CD4-positive, alpha-beta T cell (primary cell): ENCODE data around the gene KLK2. TPM values are rescaled to one million over a fixed set of nuclear protein-coding genes. Genes with fewer than 3 reads are reported as not detected.
"Not testable (repeated sequence)": the region's sequence is repeated elsewhere in the genome, so short reads cannot be mapped to it uniquely, and the experiment has no call there.

Experiments used
- ATAC-seq: fragments of 200-7000 bp; cut with Tn5 transposase; one replicate; pipeline ENCODE4 v1.10.0; 2022; ENCODE audit warnings: mild to moderate bottlenecking; ENCODE audit not compliant: poor library complexity
- CTCF ChIA-PET: fragments of 350-600 bp; sonication (Branson Sonifier 250); formaldehyde crosslinking; loops from one replicate; lab custom pipeline; 2021; ENCODE audit warnings: antibody characterized with exemption, inconsistent platforms; lab: Charles Lee
- POLR2A ChIA-PET: fragments of 350-600 bp; sonication (Branson Sonifier 250); formaldehyde crosslinking; loops from one replicate; lab custom pipeline; 2021; ENCODE audit warnings: antibody characterized with exemption, inconsistent platforms; lab: Charles Lee
- DNase-seq, 14 experiments: peaks; one replicate each; pipeline ENCODE4 v3.0.0-alpha.2; 2013 to 2020; ENCODE audit warnings: mixed read lengths in 2 of 14
- H3K27ac ChIP-seq, 2 donors: one replicate each; pipeline versions ENCODE4 v1.5.1 to v1.7.0; 2013; ENCODE audit warnings: low read length in 2 of 2, low read depth in 1 of 2, mild to moderate bottlenecking in 1 of 2
- H3K27me3 ChIP-seq, 2 experiments: 1 replicate in 1 of 2; 2 replicates in 1 of 2; pipeline versions ENCODE4 v1.6.1 to v1.7.0; 2013; ENCODE audit warnings: low read length in 2 of 2, control low read depth in 1 of 2, mild to moderate bottlenecking in 1 of 2, moderate library complexity in 1 of 2; ENCODE audit not compliant: insufficient read depth in 2 of 2, control insufficient read depth in 1 of 2
- H3K36me3 ChIP-seq: one replicate; pipeline ENCODE4 v1.6.1; 2013; ENCODE audit warnings: low read length, control low read depth; ENCODE audit not compliant: insufficient read depth
- H3K4me1 ChIP-seq: one replicate; pipeline ENCODE4 v1.6.1; 2013; ENCODE audit warnings: low read length, control low read depth; ENCODE audit not compliant: insufficient read depth
- H3K4me3 ChIP-seq: one replicate; pipeline ENCODE4 v1.5.1; 2013; ENCODE audit warnings: mild to moderate bottlenecking, low read length, moderate library complexity
- H3K9me3 ChIP-seq, 2 experiments: 1 replicate in 1 of 2; 2 replicates in 1 of 2; pipeline versions ENCODE4 v1.6.1 to v1.7.0; 2013; ENCODE audit warnings: low read length in 2 of 2, mild to moderate bottlenecking in 2 of 2, control low read depth in 1 of 2, moderate library complexity in 1 of 2; ENCODE audit not compliant: control insufficient read depth in 1 of 2, insufficient read depth in 1 of 2
- H3K27ac Mint-ChIP-seq: one replicate; pipeline ENCODE4 v1.8.0; 2020; ENCODE audit warnings: mixed read lengths
- H3K27me3 Mint-ChIP-seq: one replicate; pipeline ENCODE4 v1.8.0; 2021; ENCODE audit warnings: mixed read lengths
- H3K36me3 Mint-ChIP-seq: one replicate; pipeline ENCODE4 v1.8.0; 2021; ENCODE audit warnings: low read depth, mixed read lengths
- H3K4me1 Mint-ChIP-seq: one replicate; pipeline ENCODE4 v1.8.0; 2021; ENCODE audit warnings: low read depth, mixed read lengths
- H3K4me3 Mint-ChIP-seq: one replicate; pipeline ENCODE4 v1.8.0; 2020; ENCODE audit warnings: mild to moderate bottlenecking, mixed read lengths
- H3K9me3 Mint-ChIP-seq: one replicate; pipeline ENCODE4 v1.8.0; 2020; ENCODE audit warnings: mixed read lengths
- CTCF ChIP-seq: fragments of 200-600 bp; IDR thresholded peaks from one replicate; pipeline ENCODE4 v1.8.0; 2022; ENCODE audit warnings: antibody characterized with exemption, mild to moderate bottlenecking
- intact Hi-C, 2 experiments: fragments of 100-400 bp; cut with DNase I in 1 of 2; cut with micrococcal nuclease in 1 of 2; formaldehyde crosslinking; loops; one replicate each; pipeline versions ENCODE4 v1.15.1 to v1.9.0; 2023 to 2025; cut with DNase I, micrococcal nuclease
- total RNA-seq, 174 experiments: library from RNA in 2 of 174; stranded (reverse) in 2 of 174; gene quantifications; one replicate each; pipeline ENCODE4 v1.2.3 and lab custom pipeline; 2021 to 2026

KLK2 gene
- total RNA-seq, 2 experiments from 2014 or later = not detected

- Histone ChIP-seq H3K4me1 (no peaks in the 10 kb centered on the region), H3K36me3 (no peaks in the 10 kb centered on the region), H3K4me3 (no peak overlapping the region), H3K27ac (no peak overlapping the region), H3K27me3 (peaks cover 2 to 4% of the 10 kb centered on the region in 2 experiments), H3K9me3 (peaks cover 4 to 21% of the 10 kb centered on the region in 2 experiments)
- Mint-ChIP-seq H3K9me3 (no peaks in the 10 kb centered on the region), H3K27me3 (peaks cover 47% of the 10 kb centered on the region), H3K27ac (no peak overlapping the region), H3K4me1 (no peaks in the 10 kb centered on the region), H3K36me3 (no peaks in the 10 kb centered on the region), H3K4me3 (no peak overlapping the region)
- ATAC-seq (no peak), DNase-seq (no peak)
- no peak for TF ChIP-seq CTCF
- ChIA-PET POLR2A (no interaction called here), CTCF (no interaction called here)
- intact Hi-C loops = no loop called here
Observed at GRCh38 chr19:50893047-50893736, 20.0 kb downstream of the KLK2 start.

- CTCF ChIA-PET = no interaction called here
- ATAC-seq = no peak
- intact Hi-C loops = no loop called here
- no peaks in the 10 kb centered on the region for H3K36me3 ChIP-seq
- H3K4me3 Mint-ChIP-seq = no peak overlapping the region
- peaks cover 2 to 4% of the 10 kb centered on the region in 2 experiments for H3K27me3 ChIP-seq
- no peaks in the 10 kb centered on the region for H3K4me1 Mint-ChIP-seq
- POLR2A ChIA-PET = no interaction called here
- H3K9me3 Mint-ChIP-seq = no peaks in the 10 kb centered on the region
- no peak overlapping the region for H3K4me3 ChIP-seq
- H3K4me1 ChIP-seq = no peaks in the 10 kb centered on the region
- H3K27me3 Mint-ChIP-seq = peaks cover 49% of the 10 kb centered on the region
- no peak overlapping the region for H3K27ac Mint-ChIP-seq
- H3K36me3 Mint-ChIP-seq = no peaks in the 10 kb centered on the region
- no peak for DNase-seq
- no peak overlapping the region for H3K27ac ChIP-seq
- TF ChIP-seq CTCF = no peak
- peaks cover 4 to 21% of the 10 kb centered on the region in 2 experiments for H3K9me3 ChIP-seq
Observed at GRCh38 chr19:50894478-50895356, 21.5 kb downstream of the KLK2 start.

GRCh38 chr19:50896089-50896590 is 22.9 kb downstream of the KLK2 start:
- H3K27ac Mint-ChIP-seq, H3K4me3 Mint-ChIP-seq, H3K4me3 ChIP-seq, H3K4me1 Mint-ChIP-seq, H3K27me3 ChIP-seq, DNase-seq, ATAC-seq, intact Hi-C loops, H3K27ac ChIP-seq, H3K36me3 Mint-ChIP-seq, POLR2A ChIA-PET, H3K4me1 ChIP-seq, H3K9me3 Mint-ChIP-seq, H3K36me3 ChIP-seq: not testable (repeated sequence)
- peaks cover 50% of the 10 kb centered on the region for H3K27me3 Mint-ChIP-seq
- peaks cover 4 to 21% of the 10 kb centered on the region in 2 experiments for H3K9me3 ChIP-seq
- CTCF ChIA-PET = interaction anchor here (1.2 kb wide), 1 partner anchor 26 kb away, joined by 4 read pairs; no protein-coding TSS in a partner anchor
